Right lobe of liver (tissue), 6 donors: ENCODE results near the gene DCLK3. TPM values are rescaled to one million over a fixed set of nuclear protein-coding genes. Genes with fewer than 3 reads are reported as not detected.

Experiments
- ATAC-seq, 4 donors: fragments of 200-7000 bp; cut with Tn5 transposase; one replicate each; pipeline ENCODE4 v1.9.1; 2020; ENCODE audit warnings: mild to moderate bottlenecking in 4 of 4, moderate library complexity in 4 of 4
- DNase-seq, 3 donors: peaks; one replicate each; pipeline ENCODE4 v3.0.0-alpha.2; 2020
- H3K27ac ChIP-seq, 3 donors: fragments of 200-600 bp; one replicate each; pipeline ENCODE4 v1.8.0; 2022
- H3K27me3 ChIP-seq, 2 donors: fragments of 200-600 bp; one replicate each; pipeline ENCODE4 v1.8.0; 2022
- H3K36me3 ChIP-seq, 4 donors: fragments of 200-600 bp; sonication (generic) in 1 of 4; one replicate each; pipeline versions ENCODE4 v1.5.1 to v1.8.0; 2017 to 2022; ENCODE audit warnings: control low read depth in 1 of 4
- H3K4me1 ChIP-seq, 4 donors: fragments of 200-600 bp; sonication (generic) in 1 of 4; one replicate each; pipeline versions ENCODE4 v1.5.1 to v1.8.0; 2017 to 2022; ENCODE audit warnings: control low read depth in 1 of 4
- H3K4me3 ChIP-seq, 3 donors: fragments of 200-600 bp; one replicate each; pipeline ENCODE4 v1.8.0; 2022
- H3K9me3 ChIP-seq, 4 donors: fragments of 200-600 bp; sonication (generic) in 1 of 4; one replicate each; pipeline versions ENCODE4 v1.5.1 to v1.8.0; 2017 to 2022; ENCODE audit warnings: control low read depth in 1 of 4
- CTCF ChIP-seq, 4 donors: fragments of 200-600 bp in 3 of 4; fragments of 450-650 bp in 1 of 4; IDR thresholded peaks; one replicate each; pipeline versions ENCODE4 v1.5.1 to v1.8.0; 2016 to 2022; ENCODE audit warnings: antibody characterized with exemption in 4 of 4, mild to moderate bottlenecking in 2 of 4
- POLR2A ChIP-seq: fragments of 450-650 bp; IDR thresholded peaks from one replicate; pipeline ENCODE4 v1.6.1; 2017; ENCODE audit warnings: antibody characterized with exemption, mild to moderate bottlenecking
- WGBS: methylation state at CpG from one replicate; pipeline ENCODE4 v1.1.6; 2018; ENCODE audit warnings: low coverage, low lambda C conversion rate; ENCODE audit not compliant: insufficient coverage; ENCODE audit errors: missing lambda C conversion rate; 5-methylcytosine and 5-hydroxymethylcytosine counted together
- intact Hi-C, 2 donors: fragments of 100-400 bp; cut with DNase I; formaldehyde crosslinking; loops; one replicate each; pipeline versions ENCODE4 v1.11.2 to v1.14.1; 2022
- total RNA-seq, 6 experiments: library from RNA; depleted of rRNA in 2 of 6; stranded (reverse); fragments of >200 nt in 2 of 6; fragmentation: NEBNext Ultra II Directional in 3 of 6; extraction: Animal tissue kit (Norgen Biotek cat#: 25700) in 3 of 6; gene quantifications; one replicate each; pipeline versions ENCODE4 v1.1.0 to v1.2.4, GENCODE V29; 2016 to 2023
- donor health status: DM: no; HTN: yes; CAD: no.
- donor health status: DM: no; HTN: no; CAD: no.
- donor health status: DM: no; HTN: no; CAD: no.
- donor health status: DM: no; HTN: yes; CAD: no.
- donor health status: DM: no; HTN: yes; CAD: no.

Gene DCLK3
- total RNA-seq, 6 experiments from 2014 or later: 0.06 to 0.34 TPM; not detected in 4

- no peak for ATAC-seq
- 31% methylated on average over 2 of the region's 2 CpGs for WGBS
- TF ChIP-seq POLR2A (no peak), CTCF (IDR thresholded peaks at IDR 0.05) (no peak)
Observed at GRCh38 chr3:36677331-36678007, 86.9 kb downstream of the DCLK3 start.

GRCh38 chr3:36674816-36675215 lies 89.5 kb downstream of the DCLK3 start:
- H3K27ac ChIP-seq: no peak overlapping the region
- DNase-seq: no peak
- 94% methylated on average over 2 of the region's 11 CpGs for WGBS
- no peaks in the 10 kb centered on the region for H3K9me3 ChIP-seq
- no peak overlapping the region for H3K4me3 ChIP-seq
- intact Hi-C loops: no loop called here
- TF ChIP-seq CTCF (IDR thresholded peaks at IDR 0.05) (no peak), POLR2A (no peak)
- ATAC-seq: no peak
- H3K4me1 ChIP-seq: no peaks in the 10 kb centered on the region
- no peaks in the 10 kb centered on the region for H3K27me3 ChIP-seq
- H3K36me3 ChIP-seq: no peaks in the 10 kb centered on the region

More at GRCh38 chr3:36677331-36678007, 86.9 kb downstream of the DCLK3 start:
- H3K27me3 ChIP-seq: no peaks in the 10 kb centered on the region
- no peak overlapping the region for H3K4me3 ChIP-seq
- no peak overlapping the region for H3K27ac ChIP-seq
- intact Hi-C loops: no loop called here
- no peaks in the 10 kb centered on the region for H3K9me3 ChIP-seq
- H3K36me3 ChIP-seq: no peaks in the 10 kb centered on the region
- H3K4me1 ChIP-seq: no peaks in the 10 kb centered on the region
- no peak for DNase-seq

- H3K27ac ChIP-seq: no peak overlapping the region
- H3K27me3 ChIP-seq: no peaks in the 10 kb centered on the region
- H3K4me1 ChIP-seq: no peaks in the 10 kb centered on the region
- intact Hi-C loops: no loop called here
- TF ChIP-seq CTCF (IDR thresholded peaks at IDR 0.05) (no peak), POLR2A (no peak)
- no peaks in the 10 kb centered on the region for H3K36me3 ChIP-seq
- H3K4me3 ChIP-seq: no peak overlapping the region
- 68% methylated on average over 3 of the region's 3 CpGs for WGBS
- H3K9me3 ChIP-seq: no peaks in the 10 kb centered on the region
- DNase-seq: no peak
- no peak for ATAC-seq
Observed at GRCh38 chr3:36669764-36670163, 94.6 kb downstream of the DCLK3 start.

- no peaks in the 10 kb centered on the region for H3K9me3 ChIP-seq
- no peaks in the 10 kb centered on the region for H3K27me3 ChIP-seq
- TF ChIP-seq CTCF (IDR thresholded peaks at IDR 0.05) (no peak), POLR2A (no peak)
- ATAC-seq: no peak
- H3K4me3 ChIP-seq: no peak overlapping the region
- DNase-seq: no peak
- no peak overlapping the region for H3K27ac ChIP-seq
- intact Hi-C loops: no loop called here
- H3K36me3 ChIP-seq: no peaks in the 10 kb centered on the region
- WGBS: 58% methylated on average over 2 of the region's 2 CpGs
- no peaks in the 10 kb centered on the region for H3K4me1 ChIP-seq
Observed at GRCh38 chr3:36666166-36666565, 98.2 kb downstream of the DCLK3 start.
